ENCODE measurements around the gene NRXN2.

The NRXN2 gene

GRCh38 chr11:64759722-64760719, 37.0 kb upstream of the NRXN2 start, which contains the start of gene PYGM:
PYGM (minus strand) TSS chr11:64759974; CDS start chr11:64759898, 76 bp downstream.
- peak in 35 of 56 donors; percentile 6 to 89 (median 56) for DNase-seq

GRCh38 chr11:64759131-64759721, 36.2 kb upstream of the NRXN2 start:
- DNase-seq = no peak

- DNase-seq = no peak
These were observed 35.5 kb upstream of the NRXN2 start for GRCh38 chr11:64758330-64759079.

DNA sequence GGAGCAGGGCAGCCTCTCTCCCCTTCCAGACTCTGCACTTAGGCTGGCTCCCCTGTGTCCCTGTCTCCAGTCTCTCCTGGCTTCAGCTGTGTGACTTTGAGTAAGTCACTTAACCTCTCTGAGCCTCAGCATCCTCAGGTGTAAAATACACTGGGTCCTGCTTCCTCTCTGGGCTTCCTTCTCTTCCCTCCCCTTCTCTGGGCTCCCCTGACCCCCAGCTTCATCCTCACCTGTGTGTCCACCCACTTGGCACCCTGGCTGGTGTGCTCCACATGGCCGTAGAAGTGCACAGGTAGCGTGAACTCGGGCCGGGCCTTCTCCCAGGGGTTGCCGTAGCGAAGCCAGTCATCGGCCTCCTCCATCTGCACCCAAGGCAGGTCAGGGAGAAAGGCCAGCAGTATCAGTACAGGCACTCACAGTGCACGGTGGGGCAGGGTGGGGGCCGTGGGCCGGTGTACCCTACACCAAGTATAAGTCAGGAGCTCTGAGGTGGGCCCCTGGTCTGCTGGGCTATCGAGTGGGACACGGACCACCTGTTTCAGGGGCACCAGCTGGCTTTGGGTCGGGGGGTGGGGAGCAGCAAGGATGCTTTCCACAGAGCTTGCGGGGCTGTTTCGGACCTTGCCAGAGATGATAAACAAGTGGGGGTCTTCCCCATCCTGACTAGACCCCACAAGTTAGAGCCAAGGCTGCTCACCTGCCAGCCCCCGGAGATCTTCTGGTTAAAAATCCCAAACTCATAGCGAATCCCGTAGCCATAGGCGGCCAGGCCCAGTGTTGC, 34.7 kb upstream of the NRXN2 start:
- no peak for DNase-seq

DNA sequence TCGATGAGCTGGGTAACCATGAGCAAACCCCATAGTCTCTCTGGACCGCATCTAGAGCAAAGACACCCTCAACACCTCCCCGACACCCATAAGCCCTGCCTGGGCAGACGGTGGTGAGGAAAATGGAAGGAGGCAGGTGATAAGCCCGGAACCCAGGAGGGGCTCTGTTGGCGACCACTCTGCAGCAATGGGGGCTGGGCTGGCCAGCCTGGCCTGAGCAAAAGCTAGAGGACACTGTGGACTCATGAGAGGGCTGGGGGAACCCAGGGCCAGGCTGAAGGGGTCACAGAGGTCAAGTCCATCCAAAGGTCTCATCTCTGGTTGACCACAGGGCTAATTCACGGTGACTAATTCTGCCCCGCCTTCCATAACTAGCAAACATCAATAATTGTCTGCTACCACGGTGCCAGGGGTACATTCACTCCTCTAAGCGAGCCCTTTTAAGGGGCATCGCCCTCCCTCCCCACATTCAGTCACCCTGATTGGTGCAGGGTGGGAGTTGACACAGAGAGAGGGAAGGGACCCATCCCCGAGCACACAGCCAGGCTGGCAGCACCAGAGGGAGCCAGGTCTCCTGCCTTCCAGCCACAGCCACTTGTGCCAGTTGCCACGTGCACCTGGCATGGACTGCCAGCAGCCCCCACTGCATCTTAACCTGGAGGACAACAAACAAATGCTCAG, 32.8 kb upstream of the NRXN2 start:
- DNase-seq = no peak

DNA sequence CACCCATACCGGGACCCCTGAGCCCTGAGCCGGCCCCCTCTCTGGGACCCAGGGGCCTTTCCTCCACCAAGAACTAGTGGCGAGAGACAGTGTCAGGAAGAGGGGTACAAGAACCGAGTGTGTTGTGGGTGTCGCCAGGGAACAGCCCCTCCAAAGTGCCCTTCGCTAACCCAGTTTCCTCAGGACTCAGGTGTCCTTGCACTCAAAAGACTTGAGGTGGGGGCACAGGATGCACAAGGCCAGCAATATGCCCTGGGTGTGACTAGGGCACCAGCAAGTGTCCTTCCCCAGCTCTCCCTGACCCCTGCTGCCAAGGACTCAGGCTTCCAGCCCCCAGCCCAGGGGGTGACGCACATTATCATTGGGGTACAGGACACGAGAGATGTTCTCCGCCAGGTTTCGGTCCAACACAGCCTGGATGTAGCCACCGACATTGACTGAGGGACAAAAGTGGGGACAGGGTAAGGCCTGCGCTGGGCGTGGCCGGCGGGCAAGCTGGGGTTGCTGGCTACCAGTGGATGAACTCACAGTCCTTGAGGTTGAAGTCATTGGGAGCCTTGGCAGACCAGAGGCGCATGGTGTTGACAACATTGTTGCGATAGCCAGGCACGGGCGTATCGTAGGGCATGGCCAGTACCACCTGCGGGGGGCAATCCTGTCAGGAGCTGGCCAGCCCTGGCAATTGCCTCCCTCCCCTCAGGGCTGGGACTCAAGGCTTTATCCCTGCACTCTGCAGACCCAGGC, 32.1 kb upstream of the NRXN2 start:
- no peak for DNase-seq

GRCh38 chr11:64754124-64754918, 31.3 kb upstream of the NRXN2 start:
- DNase-seq = no peak

GRCh38 chr11:64753380-64754123, 30.6 kb upstream of the NRXN2 start:
- no peak for DNase-seq

DNA sequence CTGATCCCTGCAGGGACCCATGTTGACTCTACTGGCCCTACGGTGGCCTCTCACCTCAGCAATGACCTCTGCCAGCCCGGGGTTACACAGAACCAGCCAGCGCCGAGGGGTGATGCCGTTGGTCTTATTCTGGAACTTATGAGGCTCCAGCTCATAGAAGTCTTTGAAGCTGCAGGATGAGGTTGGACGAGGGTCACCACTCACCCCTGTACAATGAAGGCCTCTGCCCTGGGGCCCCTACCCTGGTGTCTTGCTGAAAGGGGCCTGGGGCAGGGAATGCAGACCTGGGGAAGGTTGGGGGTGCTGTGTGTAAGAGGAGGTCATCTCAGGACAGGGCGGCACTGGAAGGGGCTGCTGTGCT, 30.0 kb upstream of the NRXN2 start:
- no peak for DNase-seq

DNA sequence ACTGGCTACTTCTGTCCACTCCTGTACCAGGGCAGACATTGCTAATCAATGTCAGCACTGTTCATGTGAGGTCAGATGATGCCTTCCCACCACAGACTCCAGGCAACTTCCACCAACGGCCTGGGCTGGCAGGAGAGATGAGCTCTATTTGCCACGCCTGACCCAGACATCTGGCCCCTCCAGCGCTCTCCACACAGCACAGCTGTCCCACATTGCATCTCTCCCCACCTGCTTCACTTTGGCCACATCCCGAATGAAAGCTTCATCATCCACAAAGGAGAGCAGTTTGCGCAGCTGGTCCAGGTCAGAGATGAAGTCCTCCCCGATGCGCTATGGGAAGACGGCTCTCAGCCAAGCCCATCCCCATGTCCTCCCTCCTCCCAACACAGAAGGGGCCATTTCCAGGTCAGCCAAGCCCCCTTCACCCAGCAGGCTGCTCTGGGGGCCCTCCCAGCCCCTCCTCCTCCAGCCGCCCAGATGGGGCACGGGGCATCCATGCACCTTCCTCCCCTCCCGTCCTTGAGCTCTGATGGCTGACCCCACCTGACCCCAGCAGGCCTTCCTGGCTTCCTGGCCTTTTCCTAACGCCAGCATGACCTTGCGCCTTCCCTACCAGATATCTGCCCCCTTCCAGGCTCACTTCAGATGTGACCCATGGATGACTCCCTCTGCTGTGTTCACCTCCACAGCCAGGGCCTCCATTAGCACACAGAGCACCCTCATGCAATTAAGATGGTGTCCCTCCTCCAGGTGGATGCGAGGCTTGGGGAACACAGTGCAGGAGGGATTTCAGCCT, 29.4 kb upstream of the NRXN2 start:
- DNase-seq = no peak

DNA sequence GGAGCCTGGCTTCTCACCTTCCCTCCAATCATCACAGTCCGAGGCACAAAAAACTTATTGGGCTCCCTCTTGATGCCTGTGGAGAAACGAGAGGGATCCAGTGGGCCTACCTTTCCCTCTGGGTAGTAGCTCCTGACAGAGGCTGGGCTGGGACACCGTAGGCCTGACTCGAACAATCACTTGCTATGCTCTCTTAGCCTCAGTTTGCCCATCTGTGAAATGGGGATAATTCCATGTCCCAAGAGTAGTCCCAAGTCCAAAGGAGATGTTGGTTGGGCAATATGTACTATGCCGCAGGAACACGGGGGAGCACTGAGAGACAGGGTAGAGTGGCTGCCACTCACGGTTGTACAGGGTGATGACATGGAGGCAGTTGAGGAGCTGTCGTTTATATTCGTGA, 28.6 kb upstream of the NRXN2 start:
- no peak for DNase-seq

DNA sequence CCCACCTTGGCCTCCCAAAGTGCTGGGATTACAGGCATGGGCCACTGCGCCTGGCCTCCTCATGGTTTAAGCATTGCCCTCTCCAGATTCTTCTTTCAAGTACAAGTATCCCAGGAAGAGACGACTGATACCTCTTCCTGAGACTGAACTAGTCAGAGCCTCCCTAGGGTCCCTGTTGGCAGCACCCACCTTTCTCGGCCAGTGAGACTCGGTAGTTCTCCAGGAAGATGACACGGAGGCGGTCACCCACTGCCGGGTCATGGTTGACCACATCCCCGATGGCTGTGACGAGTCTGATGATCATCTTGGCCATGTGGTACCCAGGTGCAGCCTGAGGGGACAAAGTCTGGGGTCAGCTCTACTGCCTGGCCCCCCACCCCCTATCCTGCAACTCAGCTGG, 28.1 kb upstream of the NRXN2 start:
- DNase-seq = no peak

DNA sequence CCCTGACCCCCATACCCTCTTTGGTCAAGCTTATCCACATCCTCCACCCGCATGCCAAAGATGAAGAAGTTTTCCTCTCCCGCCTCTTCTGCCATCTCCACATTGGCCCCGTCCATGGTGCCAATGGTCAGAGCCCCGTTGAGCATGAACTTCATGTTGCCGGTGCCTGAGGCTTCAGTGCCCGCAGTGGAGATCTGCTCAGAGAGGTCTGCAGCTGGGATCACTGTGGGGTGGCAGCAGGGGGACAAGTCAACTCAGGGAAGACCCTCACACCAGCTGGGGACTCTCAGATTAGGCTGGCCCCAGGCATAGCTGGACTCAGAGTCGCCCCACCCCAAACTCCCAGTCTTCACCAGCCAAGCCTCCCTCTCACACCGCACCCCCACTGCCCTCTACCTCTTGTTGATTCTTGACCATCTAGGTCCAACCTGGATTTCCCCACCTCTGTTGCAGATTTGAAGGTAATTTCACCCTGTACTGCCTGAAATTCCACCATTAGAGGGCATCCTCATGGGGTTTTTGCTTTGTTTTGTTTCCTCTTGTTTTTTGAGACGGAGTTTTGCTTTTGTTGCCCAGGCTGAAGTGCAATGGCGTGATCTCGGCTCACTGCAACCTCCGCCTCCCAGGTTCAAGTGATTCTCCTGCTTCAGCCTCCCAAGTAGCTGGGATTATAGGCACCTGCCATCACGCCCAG, 27.5 kb upstream of the NRXN2 start:
- DNase-seq = no peak

- no peak for DNase-seq
These were observed 25.1 kb upstream of the NRXN2 start for GRCh38 chr11:64747961-64748665.

GRCh38 chr11:64746486-64746885, 23.5 kb upstream of the NRXN2 start:
- DNase-seq = no peak
